ENCODE results near the gene MYADM.

GRCh38 chr19:53908106-53908934 lies 40.6 kb downstream of the MYADM start:
- TF ChIP-seq CTCF (conservative IDR thresholded peaks at IDR 0.05) (no peak), ZFX (IDR thresholded peaks at IDR 0.05) (no peak)

Data from C4-2B (cell line).